GM21619 (cell line): ENCODE results near the gene SND1.

ENCODE experiments used
- ATAC-seq: cut with Tn5 transposase; IDR thresholded peaks from one replicate; pipeline ENCODE4 v1.9.1; 2021; ENCODE audit not compliant: unreplicated experiment

The SND1 gene

GRCh38 chr7:127682140-127682539 is 30.1 kb downstream of the SND1 start:
- no peak for ATAC-seq

GRCh38 chr7:127683776-127684681 is 32.0 kb downstream of the SND1 start:
- peak; percentile 89 for ATAC-seq

- no peak for ATAC-seq
Measured at GRCh38 chr7:127689194-127689772, 37.3 kb downstream of the SND1 start.

- ATAC-seq = no peak
Measured at GRCh38 chr7:127690337-127690736, 38.3 kb downstream of the SND1 start.

- no peak for ATAC-seq
Measured at GRCh38 chr7:127690806-127691205, 38.8 kb downstream of the SND1 start.

GRCh38 chr7:127692200-127692599 is 40.2 kb downstream of the SND1 start:
- ATAC-seq = peak; percentile 60

GRCh38 chr7:127699853-127700252 is 47.9 kb downstream of the SND1 start:
- ATAC-seq = no peak

- no peak for ATAC-seq
Measured at GRCh38 chr7:127702052-127702652, 50.2 kb downstream of the SND1 start.

GRCh38 chr7:127702938-127703337 is 50.9 kb downstream of the SND1 start:
- ATAC-seq = no peak

- ATAC-seq = no peak
Measured at GRCh38 chr7:127704211-127704610, 52.2 kb downstream of the SND1 start.

GRCh38 chr7:127705461-127705959 is 53.5 kb downstream of the SND1 start:
- no peak for ATAC-seq

- ATAC-seq = no peak
Measured at GRCh38 chr7:127706766-127707165, 54.8 kb downstream of the SND1 start.

GRCh38 chr7:127708201-127708600 is 56.2 kb downstream of the SND1 start:
- no peak for ATAC-seq

- peak; percentile 76 for ATAC-seq
Measured at GRCh38 chr7:127708788-127709187, 56.8 kb downstream of the SND1 start.

GRCh38 chr7:127710635-127711034 is 58.6 kb downstream of the SND1 start:
- ATAC-seq = no peak

GRCh38 chr7:127711872-127712271 is 59.9 kb downstream of the SND1 start:
- ATAC-seq = no peak

- ATAC-seq = no peak
Measured at GRCh38 chr7:127713006-127713405, 61.0 kb downstream of the SND1 start.

- ATAC-seq = no peak
Measured at GRCh38 chr7:127713758-127714157, 61.8 kb downstream of the SND1 start.

GRCh38 chr7:127715272-127715671 is 63.3 kb downstream of the SND1 start:
- ATAC-seq = no peak

GRCh38 chr7:127715901-127716300 is 63.9 kb downstream of the SND1 start:
- ATAC-seq = no peak

- no peak for ATAC-seq
Measured at GRCh38 chr7:127717502-127718339, 65.7 kb downstream of the SND1 start.
